HCT116 (cell line): Measurements from ENCODE around the gene ITIH5. TPM values are rescaled to one million over a fixed set of nuclear protein-coding genes. Genes with fewer than 3 reads are reported as not detected.

Source experiments
- ATAC-seq: fragments of 200-7000 bp; cut with Tn5 transposase; 2 replicates; pipeline ENCODE4 v1.9.1; 2020; ENCODE audit warnings: mild to moderate bottlenecking, moderate library complexity
- BruUV-seq: library from RNA; stranded (reverse); fragments of 400-500 nt; replicated peaks from 2 replicates; lab custom pipeline; 2021; lab: Mats Ljungman, UMichigan
- CTCF ChIA-PET: fragments of 300-600 bp; sonication (Branson Sonifier 250); formaldehyde crosslinking; loops from one replicate; lab custom pipeline; 2021; ENCODE audit warnings: antibody characterized with exemption; lab: Charles Lee
- POLR2A ChIA-PET: fragments of 300-600, 350-600 bp; sonication (Branson Sonifier 250); formaldehyde crosslinking; loops from one replicate; lab custom pipeline; 2021; ENCODE audit warnings: antibody characterized with exemption; lab: Charles Lee
- RAD21 ChIA-PET, 2 experiments: fragments of 300-600 bp; sonication (Branson Sonifier 250); formaldehyde crosslinking; loops; one replicate each; lab custom pipeline; 2023; ENCODE audit warnings: low total read pairs in 2 of 2; ENCODE audit not compliant: uncharacterized antibody in 2 of 2, unreplicated experiment in 2 of 2, low non-redundant PET in 1 of 2; lab: Charles Lee
- DNase-seq: peaks from one replicate; pipeline ENCODE4 v3.0.0-alpha.2; 2010; ENCODE audit warnings: low read depth, low spot score
- H2AFZ ChIP-seq: fragments of 200-600 bp; shearing (Covaris generic), sonication (generic); 2 replicates; pipeline ENCODE4 v1.6.1; 2017; ENCODE audit warnings: low read depth, mixed run types, mixed read lengths, antibody characterized with exemption, low read length; ENCODE audit not compliant: poor library complexity, severe bottlenecking
- H3K27ac ChIP-seq: 2 replicates; pipeline ENCODE4 v1.5.1; 2012; ENCODE audit warnings: low read depth, low read length
- H3K27me3 ChIP-seq: fragments of 200-600 bp; sonication (generic); 2 replicates; pipeline ENCODE4 v1.6.1; 2016; ENCODE audit warnings: mixed run types, low read length, mixed read lengths; ENCODE audit not compliant: insufficient read depth
- H3K36me3 ChIP-seq, 2 experiments: fragments of 200-500 bp in 1 of 2; fragments of 200-600 bp in 1 of 2; sonication (Bioruptor generic) in 1 of 2; sonication (generic) in 1 of 2; 2 replicates each; pipeline versions ENCODE4 v1.5.1 to v1.6.1; 2014 to 2016; ENCODE audit warnings: low read length in 2 of 2, inconsistent platforms in 1 of 2, mixed read lengths in 1 of 2, mixed run types in 1 of 2; ENCODE audit not compliant: insufficient read depth in 2 of 2, control insufficient read depth in 1 of 2
- H3K4me1 ChIP-seq, 2 experiments: fragments of 200-600 bp in 1 of 2; sonication (generic) in 1 of 2; 2 replicates each; pipeline versions ENCODE4 v1.5.1 to v1.6.1; 2012 to 2017; ENCODE audit warnings: low read length in 2 of 2, inconsistent platforms in 1 of 2, mild to moderate bottlenecking in 1 of 2, mixed read lengths in 1 of 2, mixed run types in 1 of 2, moderate library complexity in 1 of 2; ENCODE audit not compliant: insufficient read depth in 2 of 2, control insufficient read depth in 1 of 2
- H3K4me2 ChIP-seq: fragments of 200-600 bp; sonication (generic); 2 replicates; pipeline ENCODE4 v1.6.1; 2017; ENCODE audit warnings: mixed run types, low read length, mixed read lengths
- H3K4me3 ChIP-seq, 2 experiments: fragments of 200-600 bp in 1 of 2; sonication (generic) in 1 of 2; replicated peaks in 1 of 2; 2 replicates each; pipeline ENCODE4 v1.5.1; 2011 to 2016; ENCODE audit warnings: low read length in 2 of 2, control low read depth in 1 of 2, low read depth in 1 of 2, mild to moderate bottlenecking in 1 of 2, mixed read lengths in 1 of 2, mixed run types in 1 of 2
- H3K79me2 ChIP-seq: fragments of 200-600 bp; sonication (generic); 2 replicates; pipeline ENCODE4 v1.6.1; 2017; ENCODE audit warnings: mild to moderate bottlenecking, mixed run types, low read length, moderate library complexity, mixed read lengths; ENCODE audit not compliant: insufficient read depth
- H3K9ac ChIP-seq: fragments of 200-600 bp; sonication (generic); 2 replicates; pipeline ENCODE4 v1.6.1; 2016; ENCODE audit warnings: low read length, mixed read lengths
- H3K9me2 ChIP-seq: fragments of 200-600 bp; sonication (generic), shearing (Covaris generic); 2 replicates; pipeline ENCODE4 v1.6.1; 2017; ENCODE audit warnings: mixed run types, mild to moderate bottlenecking, moderate library complexity; ENCODE audit not compliant: insufficient read depth
- H3K9me3 ChIP-seq, 2 experiments: fragments of 200-500 bp in 1 of 2; fragments of 200-600 bp in 1 of 2; sonication (Bioruptor generic) in 1 of 2; sonication (generic) in 1 of 2; 2 replicates each; pipeline ENCODE4 v1.6.1; 2014 to 2017; ENCODE audit warnings: low read length in 2 of 2, mixed read lengths in 2 of 2, inconsistent platforms in 1 of 2, low read depth in 1 of 2, mild to moderate bottlenecking in 1 of 2, mixed run types in 1 of 2, moderate library complexity in 1 of 2; ENCODE audit not compliant: control insufficient read depth in 1 of 2, insufficient read depth in 1 of 2
- H4K20me1 ChIP-seq: fragments of 200-600 bp; sonication (generic), shearing (Covaris generic); 2 replicates; pipeline ENCODE4 v1.6.1; 2017; ENCODE audit warnings: mixed run types, mild to moderate bottlenecking, moderate library complexity; ENCODE audit not compliant: insufficient read depth
- CBX3 ChIP-seq: IDR thresholded peaks from 2 replicates; pipeline ENCODE4 v1.6.1; 2012; ENCODE audit warnings: low read depth
- CEBPB ChIP-seq: IDR thresholded peaks from 2 replicates; pipeline ENCODE4 v1.6.1; 2012; ENCODE audit warnings: low read depth
- MAX ChIP-seq: IDR thresholded peaks from 2 replicates; pipeline ENCODE4 v1.6.1; 2012
- ZBTB33 ChIP-seq: IDR thresholded peaks from 2 replicates; pipeline ENCODE4 v1.6.1; 2011; ENCODE audit warnings: mild to moderate bottlenecking, low read length, moderate library complexity; ENCODE audit not compliant: insufficient replicate concordance; ENCODE audit errors: extremely low read depth
- ZNF274 ChIP-seq: fragments of 200-500 bp; sonication (Bioruptor generic); IDR thresholded peaks from 2 replicates; pipeline ENCODE4 v1.6.1; 2014; ENCODE audit warnings: mild to moderate bottlenecking, low read depth, low read length, inconsistent platforms
- intact Hi-C: fragments of 100-400 bp; cut with micrococcal nuclease; formaldehyde crosslinking; loops from 2 replicates; pipeline ENCODE4 v1.10.0; 2022
- total RNA-seq: library from RNA; stranded (reverse); gene quantifications from one replicate; pipeline ENCODE4 v1.2.1, GENCODE V29; 2021; ENCODE audit not compliant: unreplicated experiment

Gene ITIH5
- total RNA-seq, 1 experiment from 2014 or later, result not detected

GRCh38 chr10:7611909-7612308 is 54.9 kb downstream of the ITIH5 start (continued):
- no peak for TF ChIP-seq ZBTB33

GRCh38 chr10:7610651-7611389 is 55.9 kb downstream of the ITIH5 start:
- H2AFZ ChIP-seq, result no peak overlapping the region
- TF ChIP-seq CBX3, result no peak
- TF ChIP-seq ZNF274, result no peak
- peak; percentile 51 for TF ChIP-seq MAX
- TF ChIP-seq ZBTB33, result no peak
- peak; percentile 55 for TF ChIP-seq CEBPB
- H3K4me3 ChIP-seq, result no peak overlapping the region
- H3K4me2 ChIP-seq, result no peak overlapping the region
- H3K9ac ChIP-seq, result no peak overlapping the region
- ChIA-PET CTCF (no interaction called here), RAD21 (no interaction called here), POLR2A (no interaction called here)
- no peaks in the 10 kb centered on the region for H4K20me1 ChIP-seq
- no peaks in the 10 kb centered on the region for H3K9me2 ChIP-seq
- intact Hi-C loops, result no loop called here
- no peaks in the 10 kb centered on the region for H3K79me2 ChIP-seq
- ATAC-seq, result no peak
- DNase-seq, result peak; percentile 7
- BruUV-seq, result no TSS peak
- H3K4me1 ChIP-seq, result no peaks in the 10 kb centered on the region
- H3K27me3 ChIP-seq, result peaks cover 25% of the 10 kb centered on the region; the same call in 1 of the 2 replicates
- no peak overlapping the region for H3K27ac ChIP-seq
- no peaks in the 10 kb centered on the region for H3K9me3 ChIP-seq
- no peaks in the 10 kb centered on the region for H3K36me3 ChIP-seq
